ENCODE results near the gene ZNF775. TPM values are rescaled to one million over a fixed set of nuclear protein-coding genes. Genes with fewer than 3 reads are reported as not detected.

The ZNF775 gene
- total RNA-seq, 1 donor from 2014 or later, result 4.6 TPM

GRCh38 chr7:150439967-150440366, 60.8 kb downstream of the ZNF775 start:
- no peak for DNase-seq (ENCODE audit: low spot score)

- no peak for DNase-seq (ENCODE audit: low spot score)
Measured at GRCh38 chr7:150441524-150441923, 62.4 kb downstream of the ZNF775 start.

GRCh38 chr7:150442811-150443210, 63.7 kb downstream of the ZNF775 start:
- no peak for DNase-seq (ENCODE audit: low spot score)

GRCh38 chr7:150443793-150444540, 64.8 kb downstream of the ZNF775 start:
- DNase-seq (ENCODE audit: low spot score), result no peak

GRCh38 chr7:150444674-150445365, 65.7 kb downstream of the ZNF775 start:
- DNase-seq (ENCODE audit: low spot score), result no peak

GRCh38 chr7:150446288-150446938, 67.3 kb downstream of the ZNF775 start:
- DNase-seq (ENCODE audit: low spot score), result no peak

Other genes with a start within 250 kb of the ZNF775 start
- gene LRRC61, start 56.0 kb upstream of the ZNF775 start, total RNA-seq (ENCODE audit: insufficient read depth, low replicate concordance), result 9.1 TPM
- gene ACTR3C, start 55.8 kb upstream of the ZNF775 start, total RNA-seq (ENCODE audit: insufficient read depth, low replicate concordance), result 2.4 TPM
- 62.1 TPM for gene RARRES2, start 37.7 kb upstream of the ZNF775 start, total RNA-seq (ENCODE audit: insufficient read depth, low replicate concordance)
- 24.1 TPM for gene REPIN1, start 10.5 kb upstream of the ZNF775 start, total RNA-seq (ENCODE audit: insufficient read depth, low replicate concordance)
- gene GIMAP8, start 71.3 kb downstream of the ZNF775 start, total RNA-seq (ENCODE audit: insufficient read depth, low replicate concordance), result 1.2 TPM
- 0.48 TPM for gene GIMAP7, start 135.5 kb downstream of the ZNF775 start, total RNA-seq (ENCODE audit: insufficient read depth, low replicate concordance)
- 9.6 TPM for gene GIMAP4, start 188.1 kb downstream of the ZNF775 start, total RNA-seq (ENCODE audit: insufficient read depth, low replicate concordance)

All from umbilical cord (tissue), 2 donors.